ENCODE data around the gene WDR36. TPM values are rescaled to one million over a fixed set of nuclear protein-coding genes. Genes with fewer than 3 reads are reported as not detected.

Gene WDR36
- total RNA-seq, 1 donor from 2014 or later = 31.0 TPM

- peak within 1 kb of the TSS; percentile 86 for H3K4me3 Mint-ChIP-seq
- H3K4me1 Mint-ChIP-seq = peaks cover 18% of the 10 kb centered on the region
- DNase-seq (ENCODE audit: low read depth, low spot score) = no peak
- H3K27me3 Mint-ChIP-seq (ENCODE audit: low read depth) = peaks cover 100% of the 10 kb centered on the region
- TF ChIP-seq CTCF (conservative IDR thresholded peaks at IDR 0.05) = no peak
- no peaks in the 10 kb centered on the region for H3K9me3 Mint-ChIP-seq
- H3K27ac Mint-ChIP-seq (ENCODE audit: unreplicated experiment) = no peak within 1 kb of the TSS
- H3K36me3 Mint-ChIP-seq (ENCODE audit: low read depth) = no peaks in the 10 kb centered on the region
Measured at GRCh38 chr5:111071413-111071812, 20.7 kb upstream of the WDR36 start, which contains the start of gene TSLP. Gene TSLP (plus strand): TSS chr5:111071713. CDS start chr5:111071891, 178 bp downstream.

- Mint-ChIP-seq H3K27ac (ENCODE audit: unreplicated experiment) (no peak overlapping the region), H3K4me3 (peak overlapping the region; percentile 86), H3K36me3 (ENCODE audit: low read depth) (no peaks in the 10 kb centered on the region), H3K9me3 (no peaks in the 10 kb centered on the region), H3K4me1 (peaks cover 18% of the 10 kb centered on the region), H3K27me3 (ENCODE audit: low read depth) (peaks cover 97% of the 10 kb centered on the region)
- TF ChIP-seq CTCF (conservative IDR thresholded peaks at IDR 0.05) = no peak
- peak; percentile 16 for DNase-seq (ENCODE audit: low read depth, low spot score)
Measured at GRCh38 chr5:111072949-111073682, 19.0 kb upstream of the WDR36 start.

GRCh38 chr5:111074244-111074643 is 17.9 kb upstream of the WDR36 start:
- Mint-ChIP-seq H3K4me3 (peak overlapping the region; percentile 43), H3K4me1 (peaks cover 18% of the 10 kb centered on the region), H3K27me3 (ENCODE audit: low read depth) (peaks cover 95% of the 10 kb centered on the region), H3K9me3 (no peaks in the 10 kb centered on the region), H3K36me3 (ENCODE audit: low read depth) (no peaks in the 10 kb centered on the region), H3K27ac (ENCODE audit: unreplicated experiment) (no peak overlapping the region)
- DNase-seq (ENCODE audit: low read depth, low spot score) = no peak
- no peak for TF ChIP-seq CTCF (conservative IDR thresholded peaks at IDR 0.05)

- Mint-ChIP-seq H3K4me3 (no peak overlapping the region), H3K27me3 (ENCODE audit: low read depth) (peaks cover 92% of the 10 kb centered on the region), H3K4me1 (peaks cover 17% of the 10 kb centered on the region), H3K36me3 (ENCODE audit: low read depth) (no peaks in the 10 kb centered on the region), H3K9me3 (no peaks in the 10 kb centered on the region), H3K27ac (ENCODE audit: unreplicated experiment) (no peak overlapping the region)
- no peak for TF ChIP-seq CTCF (conservative IDR thresholded peaks at IDR 0.05)
- no peak for DNase-seq (ENCODE audit: low read depth, low spot score)
Measured at GRCh38 chr5:111075520-111075919, 16.6 kb upstream of the WDR36 start.

- no peaks in the 10 kb centered on the region for H3K9me3 Mint-ChIP-seq
- DNase-seq (ENCODE audit: low read depth, low spot score) = no peak
- H3K27ac Mint-ChIP-seq (ENCODE audit: unreplicated experiment) = no peak overlapping the region
- peaks cover 12% of the 10 kb centered on the region for H3K4me1 Mint-ChIP-seq
- peaks cover 92% of the 10 kb centered on the region for H3K27me3 Mint-ChIP-seq (ENCODE audit: low read depth)
- no peaks in the 10 kb centered on the region for H3K36me3 Mint-ChIP-seq (ENCODE audit: low read depth)
- H3K4me3 Mint-ChIP-seq = no peak overlapping the region
- TF ChIP-seq CTCF (conservative IDR thresholded peaks at IDR 0.05) = no peak
Measured at GRCh38 chr5:111076091-111076490, 16.1 kb upstream of the WDR36 start.
